KMS-11 (cell line): ENCODE measurements around the gene ACTL6A.

Experiments used
- H2AFZ ChIP-seq: fragments of 200-600 bp; sonication (generic); 2 replicates; pipeline ENCODE4 v1.6.1; 2016; ENCODE audit warnings: antibody characterized with exemption, mixed run types, low read depth
- H3K27ac ChIP-seq: fragments of 200-600 bp; sonication (generic); 2 replicates; pipeline ENCODE4 v1.6.1; 2016; ENCODE audit warnings: mild to moderate bottlenecking, mixed run types
- H3K27me3 ChIP-seq: fragments of 200-600 bp; sonication (generic); 2 replicates; pipeline ENCODE4 v1.6.1; 2017; ENCODE audit warnings: mild to moderate bottlenecking, low read depth, mixed run types, moderate library complexity; ENCODE audit not compliant: insufficient read depth
- H3K36me3 ChIP-seq: fragments of 200-600 bp; sonication (generic); 2 replicates; pipeline ENCODE4 v1.6.1; 2017; ENCODE audit warnings: mild to moderate bottlenecking, mixed run types; ENCODE audit not compliant: insufficient read depth
- H3K4me1 ChIP-seq: fragments of 200-600 bp; sonication (generic); 2 replicates; pipeline ENCODE4 v1.6.1; 2016; ENCODE audit warnings: mild to moderate bottlenecking, low read depth, mixed run types; ENCODE audit not compliant: poor library complexity, severe bottlenecking
- H3K4me2 ChIP-seq: fragments of 200-600 bp; sonication (generic); 2 replicates; pipeline ENCODE4 v1.7.0; 2016; ENCODE audit warnings: mild to moderate bottlenecking, mixed run types
- H3K4me3 ChIP-seq: fragments of 200-600 bp; sonication (generic); IDR thresholded peaks from 2 replicates; pipeline ENCODE4 v1.6.1; 2017; ENCODE audit warnings: low read depth, low read length, mixed read lengths; ENCODE audit not compliant: insufficient read depth
- H3K79me2 ChIP-seq: fragments of 200-600 bp; sonication (generic); 2 replicates; pipeline ENCODE4 v1.6.1; 2016; ENCODE audit warnings: low read depth, mixed run types; ENCODE audit not compliant: insufficient read depth
- H3K9ac ChIP-seq: fragments of 200-600 bp; sonication (generic); 2 replicates; pipeline ENCODE4 v1.6.1; 2016; ENCODE audit warnings: mild to moderate bottlenecking, mixed run types
- H4K20me1 ChIP-seq: fragments of 200-600 bp; sonication (generic); 2 replicates; pipeline ENCODE4 v1.6.1; 2016; ENCODE audit warnings: mild to moderate bottlenecking, mixed run types; ENCODE audit not compliant: insufficient read depth
- CTCF ChIP-seq: fragments of 200-600 bp; sonication (generic); conservative IDR thresholded peaks from 2 replicates; pipeline ENCODE4 v1.6.1; 2017; ENCODE audit warnings: low read depth, mild to moderate bottlenecking, antibody characterized with exemption, low read length, moderate library complexity, mixed read lengths

ACTL6A gene

GRCh38 chr3:179613807-179614206 lies 51.1 kb downstream of the ACTL6A start:
- Histone ChIP-seq H4K20me1 (no peaks in the 10 kb centered on the region), H3K79me2 (no peaks in the 10 kb centered on the region), H3K4me1 (no peaks in the 10 kb centered on the region), H3K9ac (no peak overlapping the region), H3K4me2 (no peak overlapping the region), H3K27ac (no peak overlapping the region), H3K4me3 (no peak overlapping the region), H3K36me3 (no peaks in the 10 kb centered on the region), H3K27me3 (no peaks in the 10 kb centered on the region), H2AFZ (no peak overlapping the region)
- TF ChIP-seq CTCF: no peak

- H3K27ac ChIP-seq: no peak overlapping the region
- no peak overlapping the region for H3K9ac ChIP-seq
- no peak overlapping the region for H3K4me2 ChIP-seq
- no peaks in the 10 kb centered on the region for H3K4me1 ChIP-seq
- 0 out of 2 replicates have a peak, but pooled peaks cover 2% of the 10 kb centered on the region for H3K36me3 ChIP-seq
- TF ChIP-seq CTCF: no peak
- no peaks in the 10 kb centered on the region for H3K27me3 ChIP-seq
- no peaks in the 10 kb centered on the region for H3K79me2 ChIP-seq
- no peak overlapping the region for H2AFZ ChIP-seq
- no peaks in the 10 kb centered on the region for H4K20me1 ChIP-seq
- no peak overlapping the region for H3K4me3 ChIP-seq
Measured at GRCh38 chr3:179615458-179616173, 52.9 kb downstream of the ACTL6A start.

GRCh38 chr3:179622023-179622422 lies 59.3 kb downstream of the ACTL6A start:
- no peak overlapping the region for H3K4me2 ChIP-seq
- H4K20me1 ChIP-seq: no peaks in the 10 kb centered on the region
- H3K9ac ChIP-seq: no peak overlapping the region
- no peak overlapping the region for H3K27ac ChIP-seq
- no peak overlapping the region for H3K4me3 ChIP-seq
- H3K79me2 ChIP-seq: no peaks in the 10 kb centered on the region
- H2AFZ ChIP-seq: no peak overlapping the region
- no peak for TF ChIP-seq CTCF
- H3K36me3 ChIP-seq: peaks cover 3% of the 10 kb centered on the region; the same call in 1 of the 2 replicates
- H3K27me3 ChIP-seq: no peaks in the 10 kb centered on the region
- H3K4me1 ChIP-seq: no peaks in the 10 kb centered on the region

- Histone ChIP-seq H3K79me2 (no peaks in the 10 kb centered on the region), H4K20me1 (no peaks in the 10 kb centered on the region), H2AFZ (no peak overlapping the region), H3K4me1 (no peaks in the 10 kb centered on the region), H3K36me3 (peaks cover 3% of the 10 kb centered on the region; the same call in 1 of the 2 replicates), H3K9ac (no peak overlapping the region), H3K27me3 (no peaks in the 10 kb centered on the region), H3K4me3 (no peak overlapping the region), H3K27ac (no peak overlapping the region), H3K4me2 (no peak overlapping the region)
- TF ChIP-seq CTCF: no peak
Measured at GRCh38 chr3:179624451-179624850, 61.7 kb downstream of the ACTL6A start.
